Neural crest cell (in vitro differentiated cells): ENCODE measurements around the gene FHL2. TPM values are rescaled to one million over a fixed set of nuclear protein-coding genes. Genes with fewer than 3 reads are reported as not detected.

Source experiments
- DNase-seq: peaks from one replicate; pipeline ENCODE4 v3.0.0; 2021; ENCODE audit warnings: low read depth, mixed read lengths, low spot score
- H3K27ac Mint-ChIP-seq: one replicate; pipeline ENCODE4 v1.8.0; 2021; ENCODE audit warnings: mild to moderate bottlenecking, mixed read lengths; ENCODE audit not compliant: unreplicated experiment
- H3K27me3 Mint-ChIP-seq: 2 replicates; pipeline ENCODE4 v1.8.0; 2021; ENCODE audit warnings: low read depth, mild to moderate bottlenecking, mixed read lengths
- H3K36me3 Mint-ChIP-seq: 2 replicates; pipeline ENCODE4 v1.8.0; 2021; ENCODE audit warnings: low read depth, mild to moderate bottlenecking, mixed read lengths
- H3K4me1 Mint-ChIP-seq: 2 replicates; pipeline ENCODE4 v1.8.0; 2021; ENCODE audit warnings: mixed read lengths
- H3K4me3 Mint-ChIP-seq: one replicate; pipeline ENCODE4 v1.8.0; 2021; ENCODE audit warnings: mild to moderate bottlenecking, mixed read lengths
- H3K9me3 Mint-ChIP-seq: 2 replicates; pipeline ENCODE4 v1.8.0; 2021; ENCODE audit warnings: mixed read lengths
- CTCF ChIP-seq: fragments of 200-600 bp; sonication (generic); conservative IDR thresholded peaks from 2 replicates; pipeline ENCODE4 v1.5.0; 2021; ENCODE audit warnings: antibody characterized with exemption, mild to moderate bottlenecking
- total RNA-seq: library from RNA; stranded (reverse); gene quantifications from 2 replicates; pipeline ENCODE4 v1.2.1, GENCODE V29; 2021

FHL2 gene
- total RNA-seq, 1 donor from 2014 or later: 4.8 TPM

GRCh38 chr2:105437708-105438103, 38.9 kb upstream of the FHL2 start:
- Mint-ChIP-seq H3K27ac (no peak overlapping the region), H3K27me3 (no peaks in the 10 kb centered on the region), H3K4me1 (peaks cover 4% of the 10 kb centered on the region), H3K4me3 (no peak overlapping the region), H3K36me3 (no peaks in the 10 kb centered on the region), H3K9me3 (no peaks in the 10 kb centered on the region)
- TF ChIP-seq CTCF: no peak
- no peak for DNase-seq

GRCh38 chr2:105432749-105433148, 33.9 kb upstream of the FHL2 start:
- no peak for TF ChIP-seq CTCF
- DNase-seq: no peak
- H3K27ac Mint-ChIP-seq: no peak overlapping the region
- H3K4me3 Mint-ChIP-seq: no peak overlapping the region
- no peaks in the 10 kb centered on the region for H3K9me3 Mint-ChIP-seq
- no peaks in the 10 kb centered on the region for H3K36me3 Mint-ChIP-seq
- H3K27me3 Mint-ChIP-seq: peaks cover 4% of the 10 kb centered on the region
- H3K4me1 Mint-ChIP-seq: no peaks in the 10 kb centered on the region

GRCh38 chr2:105432044-105432399, 33.2 kb upstream of the FHL2 start:
- H3K9me3 Mint-ChIP-seq: no peaks in the 10 kb centered on the region
- DNase-seq: no peak
- H3K27ac Mint-ChIP-seq: no peak overlapping the region
- no peaks in the 10 kb centered on the region for H3K4me1 Mint-ChIP-seq
- H3K36me3 Mint-ChIP-seq: no peaks in the 10 kb centered on the region
- TF ChIP-seq CTCF: no peak
- peaks cover 4% of the 10 kb centered on the region for H3K27me3 Mint-ChIP-seq
- no peak overlapping the region for H3K4me3 Mint-ChIP-seq

- peaks cover 6% of the 10 kb centered on the region for H3K27me3 Mint-ChIP-seq
- no peak for TF ChIP-seq CTCF
- no peak overlapping the region for H3K4me3 Mint-ChIP-seq
- H3K27ac Mint-ChIP-seq: no peak overlapping the region
- no peak for DNase-seq
- no peaks in the 10 kb centered on the region for H3K36me3 Mint-ChIP-seq
- no peaks in the 10 kb centered on the region for H3K9me3 Mint-ChIP-seq
- no peaks in the 10 kb centered on the region for H3K4me1 Mint-ChIP-seq
Observed at GRCh38 chr2:105431367-105432043, 32.7 kb upstream of the FHL2 start.

GRCh38 chr2:105428387-105429018, 29.7 kb upstream of the FHL2 start:
- no peak for DNase-seq
- TF ChIP-seq CTCF: no peak
- Mint-ChIP-seq H3K27me3 (peaks cover 6% of the 10 kb centered on the region), H3K27ac (no peak overlapping the region), H3K9me3 (peaks cover under 1% of the 10 kb centered on the region), H3K4me3 (no peak overlapping the region), H3K36me3 (no peaks in the 10 kb centered on the region), H3K4me1 (no peaks in the 10 kb centered on the region)
